ENCODE results near the gene CERKL. TPM values are rescaled to one million over a fixed set of nuclear protein-coding genes. Genes with fewer than 3 reads are reported as not detected.

Gene CERKL
- total RNA-seq, 1 donor, result 0.27 TPM

DNA sequence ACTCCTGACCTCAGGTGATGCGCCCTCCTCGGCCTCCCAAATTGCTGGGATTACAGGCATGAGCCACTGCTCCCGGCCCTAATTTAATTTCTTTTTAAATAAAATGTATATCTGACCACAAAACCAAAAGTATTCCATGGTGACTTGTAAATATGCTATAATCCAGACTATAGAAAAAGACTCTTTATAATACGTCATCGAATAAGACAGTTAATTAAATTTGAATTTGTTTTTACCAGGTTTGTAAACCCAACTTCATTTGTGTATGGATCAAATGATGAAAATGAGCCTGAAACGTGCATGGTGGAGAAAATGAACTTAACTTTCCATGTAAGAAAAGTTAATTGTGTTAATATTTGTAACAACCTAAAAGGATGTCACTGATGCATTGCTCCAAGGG lies 129.8 kb downstream of the CERKL start:
- DNase-seq (ENCODE audit: low read depth), result no peak
- no peak overlapping the region for H3K4me3 ChIP-seq (ENCODE audit: low read depth, low read length)
- TF ChIP-seq, protein P1, sequence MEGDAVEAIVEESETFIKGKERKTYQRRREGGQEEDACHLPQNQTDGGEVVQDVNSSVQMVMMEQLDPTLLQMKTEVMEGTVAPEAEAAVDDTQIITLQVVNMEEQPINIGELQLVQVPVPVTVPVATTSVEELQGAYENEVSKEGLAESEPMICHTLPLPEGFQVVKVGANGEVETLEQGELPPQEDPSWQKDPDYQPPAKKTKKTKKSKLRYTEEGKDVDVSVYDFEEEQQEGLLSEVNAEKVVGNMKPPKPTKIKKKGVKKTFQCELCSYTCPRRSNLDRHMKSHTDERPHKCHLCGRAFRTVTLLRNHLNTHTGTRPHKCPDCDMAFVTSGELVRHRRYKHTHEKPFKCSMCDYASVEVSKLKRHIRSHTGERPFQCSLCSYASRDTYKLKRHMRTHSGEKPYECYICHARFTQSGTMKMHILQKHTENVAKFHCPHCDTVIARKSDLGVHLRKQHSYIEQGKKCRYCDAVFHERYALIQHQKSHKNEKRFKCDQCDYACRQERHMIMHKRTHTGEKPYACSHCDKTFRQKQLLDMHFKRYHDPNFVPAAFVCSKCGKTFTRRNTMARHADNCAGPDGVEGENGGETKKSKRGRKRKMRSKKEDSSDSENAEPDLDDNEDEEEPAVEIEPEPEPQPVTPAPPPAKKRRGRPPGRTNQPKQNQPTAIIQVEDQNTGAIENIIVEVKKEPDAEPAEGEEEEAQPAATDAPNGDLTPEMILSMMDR (IDR thresholded peaks at IDR 0.05; ENCODE audit: insufficient read depth, low read length), result no peak

GRCh38 chr2:181526014-181526413 lies 130.9 kb downstream of the CERKL start:
- no peak overlapping the region for H3K4me3 ChIP-seq (ENCODE audit: low read depth, low read length)
- no peak for DNase-seq (ENCODE audit: low read depth)
- TF ChIP-seq, protein P1 (IDR thresholded peaks at IDR 0.05; ENCODE audit: insufficient read depth, low read length), result no peak

DNA sequence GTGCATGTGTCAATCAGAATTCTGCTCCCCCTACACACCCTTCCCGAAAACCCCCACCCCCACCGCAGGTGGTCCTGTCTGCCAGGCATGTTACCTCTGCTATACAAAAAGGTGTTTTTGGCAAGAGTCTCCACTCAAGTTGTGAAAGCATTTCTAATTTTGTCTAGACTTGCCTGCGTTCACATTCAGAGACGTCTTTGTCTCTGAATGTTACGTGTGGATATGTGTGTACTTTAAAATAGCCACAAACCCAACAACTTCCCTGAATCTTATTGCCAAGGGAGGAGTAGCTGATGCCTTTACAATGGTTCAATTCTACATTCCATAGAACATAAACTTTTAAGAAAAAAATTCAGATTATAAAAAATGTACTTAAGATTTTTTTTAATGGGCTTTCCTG lies 133.1 kb downstream of the CERKL start:
- no peak overlapping the region for H3K4me3 ChIP-seq (ENCODE audit: low read depth, low read length)
- TF ChIP-seq, protein P1 (IDR thresholded peaks at IDR 0.05; ENCODE audit: insufficient read depth, low read length), result no peak
- DNase-seq (ENCODE audit: low read depth), result no peak

DNA sequence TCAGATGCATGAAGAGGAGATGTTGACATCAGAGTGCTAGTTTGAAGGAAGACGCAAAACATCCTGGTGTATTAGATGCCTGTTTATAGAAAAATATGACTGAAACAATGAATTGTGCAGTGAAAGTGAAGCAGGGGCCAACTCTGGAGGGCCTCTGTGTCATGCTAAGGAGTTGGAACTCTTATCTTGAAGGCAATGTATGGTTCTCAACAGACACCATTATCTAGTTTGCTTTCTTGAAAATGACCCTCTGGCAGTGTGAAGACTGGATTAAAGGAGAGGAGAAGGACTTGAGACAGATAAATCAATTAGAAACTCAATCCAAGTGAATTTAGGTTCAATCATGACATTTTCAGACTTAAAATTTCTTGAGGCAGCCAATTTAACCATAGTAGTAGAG lies 136.7 kb downstream of the CERKL start:
- no peak overlapping the region for H3K4me3 ChIP-seq (ENCODE audit: low read depth, low read length)
- TF ChIP-seq, protein P1 (IDR thresholded peaks at IDR 0.05; ENCODE audit: insufficient read depth, low read length), result no peak

DNA sequence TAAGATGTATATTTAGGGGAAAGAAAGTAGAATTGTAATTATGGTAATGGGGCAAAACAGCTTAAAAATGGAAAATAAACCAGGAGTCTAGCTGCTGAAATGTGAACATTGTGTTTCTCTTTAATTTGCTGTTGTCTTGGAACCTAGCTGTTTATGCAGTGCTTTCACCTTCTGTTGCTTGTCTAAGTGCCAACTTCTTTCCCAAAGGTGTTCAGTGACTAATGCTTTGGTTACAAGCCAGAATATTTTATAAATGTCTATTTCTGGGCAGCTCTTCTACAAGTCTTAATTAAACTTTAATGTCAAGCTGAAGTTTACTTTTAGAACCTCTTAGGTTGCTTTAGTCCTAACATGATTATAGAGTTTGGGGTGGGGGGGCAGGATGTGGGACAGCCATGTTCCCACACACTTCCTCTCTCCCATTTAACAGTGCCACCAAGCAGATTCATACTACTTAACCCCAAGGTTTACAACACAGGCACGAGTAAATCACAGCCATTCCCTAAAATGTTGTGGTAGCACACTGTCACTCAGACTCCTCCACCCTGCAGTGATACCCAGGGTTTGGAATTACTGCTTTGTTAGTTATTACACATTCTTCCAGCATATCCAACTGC lies 139.1 kb downstream of the CERKL start:
- DNase-seq (ENCODE audit: low read depth), result no peak
- H3K4me3 ChIP-seq (ENCODE audit: low read depth, low read length), result no peak overlapping the region
- TF ChIP-seq, protein P1 (IDR thresholded peaks at IDR 0.05; ENCODE audit: insufficient read depth, low read length), result no peak

More for the DNA sequence above, 136.7 kb downstream of the CERKL start:
- DNase-seq (ENCODE audit: low read depth), result no peak

DNA sequence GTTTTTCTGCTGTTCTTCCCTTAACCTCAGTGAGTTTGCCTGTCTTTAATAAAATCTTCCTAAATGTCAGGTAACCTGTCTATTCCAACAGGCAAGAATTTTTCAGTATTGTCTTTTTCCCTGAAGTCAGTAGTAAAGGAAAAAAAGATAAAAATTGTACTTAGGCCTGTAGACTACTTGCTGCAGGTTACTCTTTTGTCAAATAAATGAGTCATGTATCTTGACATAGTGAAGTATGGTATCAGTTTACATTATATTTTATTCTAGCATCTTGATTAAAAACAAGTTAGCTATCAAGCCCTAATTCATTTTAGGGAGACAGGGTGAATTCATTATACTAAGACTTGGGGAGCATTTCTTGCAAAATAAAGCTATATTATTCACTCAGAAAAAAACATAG lies 139.9 kb downstream of the CERKL start:
- TF ChIP-seq, protein P1 (IDR thresholded peaks at IDR 0.05; ENCODE audit: insufficient read depth, low read length), result no peak
- no peak overlapping the region for H3K4me3 ChIP-seq (ENCODE audit: low read depth, low read length)
- no peak for DNase-seq (ENCODE audit: low read depth)

DNA sequence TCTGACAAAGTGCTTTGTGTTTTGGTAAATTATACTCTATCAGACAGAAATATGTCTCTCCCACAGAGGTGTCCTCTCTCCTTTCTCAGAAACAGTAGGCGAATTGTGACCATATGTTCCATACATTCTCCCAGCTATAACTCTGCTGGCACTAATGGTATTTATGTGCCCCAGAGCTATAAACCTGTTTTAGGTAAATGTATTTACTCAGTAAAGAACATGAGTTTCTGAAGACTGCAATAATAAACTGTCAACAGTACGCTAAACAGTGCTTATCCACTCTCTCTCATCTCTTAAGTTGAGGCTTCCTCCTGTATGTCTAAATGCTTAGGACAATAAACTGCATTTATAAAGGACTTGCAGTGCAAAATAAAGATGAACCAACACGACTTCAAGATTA lies 141.2 kb downstream of the CERKL start:
- TF ChIP-seq, protein P1 (IDR thresholded peaks at IDR 0.05; ENCODE audit: insufficient read depth, low read length), result no peak

More for the DNA sequence above, 141.2 kb downstream of the CERKL start:
- DNase-seq (ENCODE audit: low read depth), result no peak
- H3K4me3 ChIP-seq (ENCODE audit: low read depth, low read length), result no peak overlapping the region

Measured in fibroblast of the aortic adventitia (primary cell).